HEK293T (cell line): ENCODE results near the gene TMEM243.

Experiments used
- CTCF ChIA-PET: fragments of 350-600 bp; formaldehyde crosslinking; extraction: SDS; loops from one replicate; lab custom pipeline; 2021; ENCODE audit warnings: antibody characterized with exemption, inconsistent platforms; lab: Yijun Ruan, JAX
- POLR2A ChIA-PET: fragments of 350-600 bp; formaldehyde crosslinking; extraction: SDS; loops from one replicate; lab custom pipeline; 2020; ENCODE audit warnings: antibody characterized with exemption, inconsistent platforms; lab: Yijun Ruan, JAX
- DNase-seq: peaks from one replicate; pipeline ENCODE4 v3.0.0; 2012; ENCODE audit warnings: mixed read lengths; ENCODE audit errors: extremely low spot score
- ARNT ChIP-seq: fragments of 450-650 bp; IDR thresholded peaks from 2 replicates; pipeline ENCODE4 v1.6.1; 2017; ENCODE audit warnings: mild to moderate bottlenecking
- BHLHE40 ChIP-seq: fragments of 450-650 bp; IDR thresholded peaks from 2 replicates; pipeline ENCODE4 v1.6.1; 2016; ENCODE audit warnings: mild to moderate bottlenecking, moderate library complexity, borderline replicate concordance
- CTBP1 ChIP-seq: fragments of 450-650 bp; IDR thresholded peaks from 2 replicates; pipeline ENCODE4 v1.6.1; 2016; ENCODE audit warnings: borderline replicate concordance
- ELF4 ChIP-seq: fragments of 450-650 bp; IDR thresholded peaks from 2 replicates; pipeline ENCODE4 v1.6.1; 2017; ENCODE audit warnings: antibody characterized with exemption
- FOXA1 ChIP-seq: fragments of 450-650 bp; IDR thresholded peaks from 2 replicates; pipeline ENCODE4 v1.6.1; 2016; ENCODE audit warnings: mild to moderate bottlenecking
- FOXK2 ChIP-seq: fragments of 450-650 bp; IDR thresholded peaks from 2 replicates; pipeline ENCODE4 v1.6.1; 2016; ENCODE audit warnings: mild to moderate bottlenecking
- FOXM1 ChIP-seq: fragments of 450-650 bp; IDR thresholded peaks from 2 replicates; pipeline ENCODE4 v1.6.1; 2017; ENCODE audit warnings: mild to moderate bottlenecking, borderline replicate concordance
- HDGF ChIP-seq: fragments of 450-650 bp; IDR thresholded peaks from 2 replicates; pipeline ENCODE4 v1.6.1; 2017; ENCODE audit warnings: antibody characterized with exemption, borderline replicate concordance
- L3MBTL2 ChIP-seq: fragments of 450-650 bp; conservative IDR thresholded peaks from 2 replicates; pipeline ENCODE4 v1.6.1; 2016; ENCODE audit warnings: mild to moderate bottlenecking
- LEF1 ChIP-seq: fragments of 450-650 bp; IDR thresholded peaks from 2 replicates; pipeline ENCODE4 v1.6.1; 2017; ENCODE audit warnings: mild to moderate bottlenecking, borderline replicate concordance
- NFRKB ChIP-seq: fragments of 450-650 bp; IDR thresholded peaks from 2 replicates; pipeline ENCODE4 v1.6.1; 2016; ENCODE audit warnings: mild to moderate bottlenecking, moderate library complexity
- SP1 ChIP-seq: fragments of 450-650 bp; IDR thresholded peaks from 2 replicates; pipeline ENCODE4 v1.6.1; 2017
- SUZ12 ChIP-seq: fragments of 450-650 bp; IDR thresholded peaks from 2 replicates; pipeline ENCODE4 v1.6.1; 2016; ENCODE audit warnings: mild to moderate bottlenecking
- TARDBP ChIP-seq: fragments of 450-650 bp; IDR thresholded peaks from 2 replicates; pipeline ENCODE4 v1.6.1; 2016
- ZNF384 ChIP-seq: fragments of 450-650 bp; IDR thresholded peaks from 2 replicates; pipeline ENCODE4 v1.6.1; 2016
- TF ChIP-seq, protein P1 (sequence below): fragments of 450-650 bp; IDR thresholded peaks from 2 replicates; pipeline ENCODE4 v1.6.1; 2016

Gene TMEM243

DNA sequence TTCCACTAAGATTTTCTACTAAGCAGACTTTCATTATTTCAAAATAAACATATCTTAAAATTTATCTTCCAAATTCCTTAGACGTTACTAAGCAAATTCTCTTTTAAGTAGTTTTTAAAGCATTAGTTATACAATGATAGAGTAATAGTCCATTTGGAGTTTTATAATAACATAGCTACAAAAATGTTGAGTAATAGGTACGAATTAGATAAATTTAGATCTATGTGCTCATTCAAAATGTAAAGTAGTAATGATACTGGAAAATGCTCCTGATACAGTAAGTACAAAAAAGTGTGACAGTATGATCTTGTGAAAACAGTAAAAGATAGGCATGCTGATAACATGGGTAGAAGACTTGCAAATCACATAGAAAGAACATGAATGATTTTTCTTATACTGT lies 62.8 kb downstream of the TMEM243 start:
- DNase-seq, result no peak
- POLR2A ChIA-PET, result no interaction called here
- TF ChIP-seq FOXA1 (no peak), LEF1 (no peak), ZNF384 (no peak), NFRKB (no peak), ELF4 (no peak), L3MBTL2 (no peak), HDGF (no peak), TARDBP (no peak), BHLHE40 (no peak), SUZ12 (no peak), FOXK2 (no peak), FOXM1 (no peak), CTBP1 (no peak), SP1 (no peak), ARNT (no peak)
- TF ChIP-seq, protein P1, sequence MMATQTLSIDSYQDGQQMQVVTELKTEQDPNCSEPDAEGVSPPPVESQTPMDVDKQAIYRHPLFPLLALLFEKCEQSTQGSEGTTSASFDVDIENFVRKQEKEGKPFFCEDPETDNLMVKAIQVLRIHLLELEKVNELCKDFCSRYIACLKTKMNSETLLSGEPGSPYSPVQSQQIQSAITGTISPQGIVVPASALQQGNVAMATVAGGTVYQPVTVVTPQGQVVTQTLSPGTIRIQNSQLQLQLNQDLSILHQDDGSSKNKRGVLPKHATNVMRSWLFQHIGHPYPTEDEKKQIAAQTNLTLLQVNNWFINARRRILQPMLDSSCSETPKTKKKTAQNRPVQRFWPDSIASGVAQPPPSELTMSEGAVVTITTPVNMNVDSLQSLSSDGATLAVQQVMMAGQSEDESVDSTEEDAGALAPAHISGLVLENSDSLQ, result no peak
- CTCF ChIA-PET, result interaction anchor here (0.6 kb wide), 1 partner anchor 158 kb away, joined by 3 read pairs; no protein-coding TSS in a partner anchor

DNA sequence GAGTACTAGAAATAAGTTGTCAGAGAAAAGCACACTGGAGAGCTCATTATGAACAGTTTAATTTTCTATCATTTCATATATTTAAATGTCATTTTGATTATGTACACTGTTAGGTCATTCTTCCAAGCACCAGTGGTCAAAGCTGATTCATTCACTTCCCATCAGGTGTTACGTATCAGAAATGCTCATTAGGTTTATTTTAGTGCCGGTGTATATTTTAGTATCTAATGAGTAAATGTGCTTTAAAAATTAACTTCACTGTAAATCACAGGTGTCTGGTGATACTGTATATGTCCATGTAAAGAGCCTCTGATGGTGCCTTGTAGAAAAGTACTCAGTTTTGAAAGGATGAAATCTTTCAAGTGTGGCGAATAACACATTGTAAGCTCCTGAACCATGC lies 63.7 kb downstream of the TMEM243 start:
- ChIA-PET CTCF (no interaction called here), POLR2A (interaction anchor here (1.1 kb wide), 1 partner anchor 96 kb away, joined by 3 read pairs; the partner anchor contains the start of gene ELAPOR2)
- DNase-seq, result no peak
- TF ChIP-seq HDGF (no peak), L3MBTL2 (no peak), CTBP1 (no peak), ELF4 (no peak), NFRKB (no peak), TARDBP (no peak), SUZ12 (no peak), BHLHE40 (no peak), ZNF384 (no peak), LEF1 (no peak), SP1 (no peak), FOXK2 (no peak), ARNT (no peak), FOXM1 (no peak), FOXA1 (no peak)
- TF ChIP-seq, protein P1, result no peak

GRCh38 chr7:87154569-87154968 lies 65.0 kb downstream of the TMEM243 start:
- ChIA-PET CTCF (interaction anchor here (0.6 kb wide), 1 partner anchor 1951 kb away, joined by 4 read pairs; no protein-coding TSS in a partner anchor), POLR2A (interaction anchor here (3.6 kb wide), 1 partner anchor 65 kb away, joined by 29 read pairs; the partner anchor contains the start of gene TMEM243)
- TF ChIP-seq FOXA1 (no peak), ELF4 (no peak), CTBP1 (no peak), ZNF384 (no peak), ARNT (no peak), NFRKB (no peak), SP1 (no peak), TARDBP (no peak), L3MBTL2 (no peak), LEF1 (no peak), SUZ12 (no peak)
- TF ChIP-seq, protein P1, result no peak
- DNase-seq, result no peak

GRCh38 chr7:87154166-87154565 lies 65.4 kb downstream of the TMEM243 start:
- POLR2A ChIA-PET, result interaction anchor here (3.6 kb wide), 1 partner anchor 66 kb away, joined by 29 read pairs; the partner anchor contains the start of gene TMEM243
- TF ChIP-seq FOXA1 (no peak), ARNT (no peak), ELF4 (no peak), NFRKB (no peak), HDGF (no peak), FOXM1 (no peak)
- TF ChIP-seq, protein P1, result no peak

DNA sequence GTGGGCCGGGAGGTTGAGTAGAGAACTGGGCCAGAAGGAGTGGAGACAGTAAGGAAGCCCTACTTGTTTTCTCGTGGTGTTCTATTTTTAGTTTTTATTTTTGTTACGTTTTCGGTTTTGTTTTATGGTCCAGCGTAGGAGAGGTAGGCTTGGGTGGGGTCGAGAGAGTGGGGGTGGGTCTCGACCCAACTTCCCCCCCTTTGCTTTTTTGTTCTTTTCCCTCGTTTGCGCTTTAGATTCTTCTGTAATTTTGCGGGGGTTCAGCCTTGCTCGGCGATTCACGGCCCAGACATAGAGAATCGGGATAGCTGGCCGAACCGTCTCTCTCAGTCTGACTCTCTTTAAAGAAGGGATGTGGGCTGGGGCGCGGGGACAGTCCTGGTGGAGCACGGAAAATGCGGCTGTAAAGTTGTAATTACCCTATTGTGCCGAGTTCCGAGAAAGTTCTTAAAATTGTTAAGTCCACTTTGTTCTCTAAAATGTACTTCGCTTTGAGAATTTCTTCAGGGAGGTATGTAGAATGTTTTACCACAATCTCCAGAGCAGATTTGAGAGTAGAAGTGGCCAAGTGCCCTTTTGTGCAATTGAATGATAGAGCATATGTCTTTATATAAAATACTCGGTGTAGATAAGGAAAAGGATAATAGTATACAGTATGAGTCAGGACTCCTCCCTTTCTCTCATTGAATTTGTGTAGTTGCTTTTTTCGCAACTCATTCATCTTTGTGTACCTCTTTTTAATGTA lies 66.5 kb downstream of the TMEM243 start:
- no peak for TF ChIP-seq SUZ12
- TF ChIP-seq ELF4, result no peak
- TF ChIP-seq FOXA1, result no peak
- no peak for TF ChIP-seq CTBP1
- TF ChIP-seq TARDBP, result no peak
- no peak for TF ChIP-seq LEF1
- no peak for TF ChIP-seq FOXK2
- TF ChIP-seq L3MBTL2, result no peak
- no peak for TF ChIP-seq ZNF384
- TF ChIP-seq, protein P1, result no peak
- no peak for TF ChIP-seq HDGF
- no peak for TF ChIP-seq FOXM1
- TF ChIP-seq BHLHE40, result no peak
- TF ChIP-seq NFRKB, result no peak
- TF ChIP-seq SP1, result no peak
- TF ChIP-seq ARNT, result no peak
- ChIA-PET CTCF (interaction anchor here (0.7 to 1.0 kb wide), 3 partner anchors 66 to 248 kb away, joined by 3 read pairs; partner anchors contain the start of genes ELAPOR2 and TMEM243), POLR2A (interaction anchor here (0.6 to 3.6 kb wide), 49 partner anchors 8 to 243 kb away, joined by 3 to 29 read pairs (median 5); partner anchors contain the start of genes ELAPOR2 and TMEM243)
- DNase-seq, result peak; percentile 9

More at GRCh38 chr7:87154166-87154565, 65.4 kb downstream of the TMEM243 start:
- DNase-seq, result no peak
- CTCF ChIA-PET, result interaction anchor here (0.6 kb wide), 1 partner anchor 1951 kb away, joined by 4 read pairs; no protein-coding TSS in a partner anchor
